PC-3 (cell line): ENCODE results near the gene EAF1. TPM values are rescaled to one million over a fixed set of nuclear protein-coding genes. Genes with fewer than 3 reads are reported as not detected.

Experiments
- ATAC-seq: fragments of 200-7000 bp; cut with Tn5 transposase; 2 replicates; pipeline ENCODE4 v1.9.1; 2020; ENCODE audit warnings: mild to moderate bottlenecking, moderate library complexity
- BruUV-seq: library from RNA; stranded (reverse); fragments of 400-500 nt; replicated peaks from 2 replicates; lab custom pipeline; 2021; lab: Mats Ljungman, UMichigan
- CTCF ChIA-PET: fragments of 300-600 bp; sonication (Branson Sonifier 250); formaldehyde crosslinking; loops from one replicate; lab custom pipeline; 2022; ENCODE audit warnings: antibody characterized with exemption; lab: Charles Lee
- POLR2A ChIA-PET: fragments of 300-600 bp; sonication (Branson Sonifier 250); formaldehyde crosslinking; loops from one replicate; lab custom pipeline; 2022; ENCODE audit warnings: antibody characterized with exemption; ENCODE audit not compliant: unreplicated experiment; lab: Charles Lee
- DNase-seq: peaks from one replicate; pipeline ENCODE4 v3.0.0-alpha.2; 2015
- H2AFZ ChIP-seq: fragments of 300-600 bp; sonication (generic); 2 replicates; pipeline ENCODE4 v1.6.0; 2016; ENCODE audit warnings: antibody characterized with exemption, low read length
- H3F3A ChIP-seq: fragments of 300-600 bp; sonication (generic); one replicate; pipeline ENCODE4 v1.6.0; 2017; ENCODE audit warnings: antibody characterized with exemption, low read length, control low read depth, mild to moderate bottlenecking; ENCODE audit not compliant: unreplicated experiment
- H3K27ac ChIP-seq: fragments of 300-600 bp; sonication (generic); 2 replicates; pipeline ENCODE4 v1.5.1; 2016; ENCODE audit warnings: mild to moderate bottlenecking, low read length
- H3K27me3 ChIP-seq: fragments of 300-600 bp; sonication (generic); 2 replicates; pipeline ENCODE4 v1.6.1; 2016; ENCODE audit warnings: low read length, mixed read lengths
- H3K36me3 ChIP-seq: fragments of 300-600 bp; sonication (generic); 2 replicates; pipeline ENCODE4 v1.6.1; 2016; ENCODE audit warnings: low read depth, mixed run types, low read length, mixed read lengths
- H3K4me1 ChIP-seq: fragments of 300-600 bp; sonication (generic); 2 replicates; pipeline ENCODE4 v1.5.1; 2016; ENCODE audit warnings: low read length; ENCODE audit not compliant: insufficient read depth
- H3K4me2 ChIP-seq: fragments of 300-600 bp; sonication (generic); 2 replicates; pipeline ENCODE4 v1.6.0; 2016; ENCODE audit warnings: low read length
- H3K4me3 ChIP-seq: fragments of 300-600 bp; sonication (generic); 2 replicates; pipeline ENCODE4 v1.5.1; 2016; ENCODE audit warnings: mild to moderate bottlenecking, low read length, mixed read lengths
- H3K79me2 ChIP-seq: fragments of 300-600 bp; sonication (generic); 2 replicates; pipeline ENCODE4 v1.6.1; 2017; ENCODE audit warnings: low read length, mixed read lengths
- H3K9ac ChIP-seq: fragments of 300-600 bp; sonication (generic); 2 replicates; pipeline ENCODE4 v1.6.0; 2016; ENCODE audit warnings: mild to moderate bottlenecking, low read length
- H3K9me2 ChIP-seq: fragments of 300-600 bp; sonication (generic); replicated peaks from 2 replicates; pipeline ENCODE4 v1.6.1; 2016; ENCODE audit warnings: mixed run types, low read length, mixed read lengths
- H3K9me3 ChIP-seq: fragments of 300-600 bp; sonication (generic); 2 replicates; pipeline ENCODE4 v1.6.1; 2016; ENCODE audit warnings: low read length, mixed read lengths
- H4K20me1 ChIP-seq: fragments of 300-600 bp; sonication (generic); 2 replicates; pipeline ENCODE4 v1.6.1; 2016; ENCODE audit warnings: low read length, mixed read lengths
- EZH2 ChIP-seq: fragments of 300-600 bp; sonication (generic); IDR thresholded peaks from one replicate; pipeline ENCODE4 v1.6.1; 2017; ENCODE audit warnings: antibody characterized with exemption, mild to moderate bottlenecking, low read length; ENCODE audit not compliant: unreplicated experiment
- EZH2phosphoT487 ChIP-seq: fragments of 300-600 bp; sonication (generic); IDR thresholded peaks from 2 replicates; pipeline ENCODE4 v1.6.1; 2018; ENCODE audit warnings: mild to moderate bottlenecking, antibody characterized with exemption, low read length, borderline replicate concordance
- intact Hi-C: fragments of 100-400 bp; cut with micrococcal nuclease; formaldehyde crosslinking; loops from 2 replicates; pipeline ENCODE4 v1.9.0; 2023
- total RNA-seq: library from RNA; depleted of rRNA; stranded (reverse); fragments of >200 nt; gene quantifications from 2 replicates; pipeline ENCODE4 v1.2.3, GENCODE V29; 2014
- TF ChIP-seq, protein P1 (sequence below): fragments of 300-600 bp; sonication (generic); conservative IDR thresholded peaks from 2 replicates; pipeline ENCODE4 v1.5.1; 2017; ENCODE audit warnings: antibody characterized with exemption, low read depth, mild to moderate bottlenecking, low read length

The EAF1 gene
- total RNA-seq, 1 experiment from 2014 or later, result 35.3 TPM

DNA sequence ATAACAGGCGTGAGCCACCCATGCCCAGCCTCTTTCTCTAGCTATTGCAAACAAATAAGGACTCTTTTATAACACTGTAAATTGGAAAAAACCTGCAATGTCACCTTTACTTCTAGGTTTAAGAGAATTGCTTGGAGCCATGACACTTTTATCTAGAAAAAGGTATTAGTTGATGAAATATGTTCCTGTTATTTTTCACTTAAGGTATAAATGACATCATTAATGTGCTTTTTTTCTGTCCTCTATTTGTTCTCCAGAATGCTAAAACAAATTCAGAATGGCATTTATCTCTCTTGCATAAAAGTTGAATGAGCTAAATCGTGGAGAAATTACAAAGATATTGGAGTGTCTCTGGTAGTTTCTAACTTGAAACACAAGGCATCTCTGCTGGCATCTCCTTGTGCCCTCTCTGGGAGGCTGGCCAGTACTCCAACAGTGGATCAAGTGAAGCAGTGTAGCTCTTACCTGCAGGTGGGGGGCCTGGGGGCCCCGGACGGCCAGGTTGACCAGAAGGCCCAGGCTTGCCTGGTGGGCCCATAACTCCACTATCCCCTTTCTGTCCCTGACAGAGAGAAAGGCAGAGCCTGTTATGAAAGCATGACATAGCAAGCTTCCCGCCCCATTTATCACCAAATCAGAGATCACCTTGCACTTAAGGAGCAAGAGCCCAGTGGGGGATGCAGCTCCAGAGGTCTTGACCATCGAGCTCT, 38.6 kb downstream of the EAF1 start:
- no peak overlapping the region for H3K27ac ChIP-seq
- H3K27me3 ChIP-seq, result no peaks in the 10 kb centered on the region
- no peaks in the 10 kb centered on the region for H3F3A ChIP-seq
- no TSS peak for BruUV-seq
- H3K4me3 ChIP-seq, result no peak overlapping the region
- H3K4me2 ChIP-seq, result no peak overlapping the region
- peaks cover 3% of the 10 kb centered on the region; the same call in 1 of the 2 replicates for H3K9me2 ChIP-seq
- ATAC-seq, result no peak
- CTCF ChIA-PET, result no interaction called here
- H3K9ac ChIP-seq, result no peak overlapping the region
- H4K20me1 ChIP-seq, result no peaks in the 10 kb centered on the region
- no peak for DNase-seq
- POLR2A ChIA-PET, result no interaction called here
- no peak for TF ChIP-seq EZH2phosphoT487
- TF ChIP-seq EZH2, result no peak
- TF ChIP-seq, protein P1, sequence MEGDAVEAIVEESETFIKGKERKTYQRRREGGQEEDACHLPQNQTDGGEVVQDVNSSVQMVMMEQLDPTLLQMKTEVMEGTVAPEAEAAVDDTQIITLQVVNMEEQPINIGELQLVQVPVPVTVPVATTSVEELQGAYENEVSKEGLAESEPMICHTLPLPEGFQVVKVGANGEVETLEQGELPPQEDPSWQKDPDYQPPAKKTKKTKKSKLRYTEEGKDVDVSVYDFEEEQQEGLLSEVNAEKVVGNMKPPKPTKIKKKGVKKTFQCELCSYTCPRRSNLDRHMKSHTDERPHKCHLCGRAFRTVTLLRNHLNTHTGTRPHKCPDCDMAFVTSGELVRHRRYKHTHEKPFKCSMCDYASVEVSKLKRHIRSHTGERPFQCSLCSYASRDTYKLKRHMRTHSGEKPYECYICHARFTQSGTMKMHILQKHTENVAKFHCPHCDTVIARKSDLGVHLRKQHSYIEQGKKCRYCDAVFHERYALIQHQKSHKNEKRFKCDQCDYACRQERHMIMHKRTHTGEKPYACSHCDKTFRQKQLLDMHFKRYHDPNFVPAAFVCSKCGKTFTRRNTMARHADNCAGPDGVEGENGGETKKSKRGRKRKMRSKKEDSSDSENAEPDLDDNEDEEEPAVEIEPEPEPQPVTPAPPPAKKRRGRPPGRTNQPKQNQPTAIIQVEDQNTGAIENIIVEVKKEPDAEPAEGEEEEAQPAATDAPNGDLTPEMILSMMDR, result no peak
- no peaks in the 10 kb centered on the region for H3K9me3 ChIP-seq
- no peaks in the 10 kb centered on the region for H3K36me3 ChIP-seq
- H2AFZ ChIP-seq, result no peak overlapping the region
- intact Hi-C loops, result no loop called here
- no peaks in the 10 kb centered on the region for H3K4me1 ChIP-seq
- no peaks in the 10 kb centered on the region for H3K79me2 ChIP-seq

DNA sequence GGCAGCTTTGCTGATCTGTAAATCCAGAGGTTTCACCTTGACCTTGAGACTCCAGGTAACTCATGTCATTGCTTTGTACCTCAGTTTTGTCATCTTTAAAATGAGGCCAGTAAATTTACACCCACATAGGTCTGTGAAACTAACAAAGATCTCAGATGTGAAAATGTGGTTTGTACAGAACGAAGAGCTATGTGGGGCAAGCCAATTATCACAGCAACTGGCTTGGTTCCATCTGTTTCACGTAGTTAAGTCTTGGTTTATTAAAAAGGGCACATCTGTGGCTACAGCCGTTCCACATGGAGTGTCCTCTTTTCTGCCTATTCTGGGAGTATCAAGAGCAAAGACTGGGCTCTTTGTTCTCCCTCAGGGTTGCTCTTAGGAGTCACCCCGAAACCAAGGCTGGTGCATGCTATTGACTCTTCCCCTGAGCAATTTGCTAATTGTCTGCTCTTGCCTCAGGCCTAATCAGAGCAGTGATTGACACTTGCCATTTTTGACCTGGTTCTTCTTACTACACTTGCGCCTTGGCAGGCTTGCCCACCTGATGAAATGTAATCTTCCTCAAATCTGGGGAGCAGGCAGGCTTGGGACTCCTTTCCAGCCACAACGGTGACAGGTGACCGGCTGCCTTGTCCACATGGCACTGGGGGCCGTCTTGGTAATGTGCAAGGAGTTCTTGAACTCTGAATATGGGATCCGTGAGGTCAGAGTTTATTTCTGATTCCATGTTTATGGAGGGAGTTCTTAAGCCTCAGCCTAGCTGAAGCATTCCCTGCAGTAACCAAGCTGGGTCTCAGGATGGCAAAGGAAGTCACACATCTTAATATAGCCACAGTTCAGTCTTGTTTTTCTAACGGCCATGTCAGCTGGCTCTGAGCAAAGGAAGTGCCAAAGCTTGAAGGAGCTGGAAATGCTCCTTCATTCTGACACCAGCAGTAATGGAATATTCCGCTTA, 40.1 kb downstream of the EAF1 start:
- H3K4me2 ChIP-seq, result no peak overlapping the region
- peaks cover 3% of the 10 kb centered on the region; the same call in 1 of the 2 replicates for H3K9me2 ChIP-seq
- POLR2A ChIA-PET, result no interaction called here
- CTCF ChIA-PET, result no interaction called here
- H3K27ac ChIP-seq, result no peak overlapping the region
- H2AFZ ChIP-seq, result no peak overlapping the region
- H3K9me3 ChIP-seq, result no peaks in the 10 kb centered on the region
- BruUV-seq, result no TSS peak
- no peak overlapping the region for H3K4me3 ChIP-seq
- no peak overlapping the region for H3K9ac ChIP-seq
- TF ChIP-seq, protein P1, result no peak
- TF ChIP-seq EZH2phosphoT487, result no peak
- TF ChIP-seq EZH2, result no peak
- no peak for DNase-seq
- no peaks in the 10 kb centered on the region for H3K4me1 ChIP-seq
- no peaks in the 10 kb centered on the region for H3K27me3 ChIP-seq
- no peaks in the 10 kb centered on the region for H3K79me2 ChIP-seq
- ATAC-seq, result no peak
- intact Hi-C loops, result no loop called here
- no peaks in the 10 kb centered on the region for H4K20me1 ChIP-seq
- H3F3A ChIP-seq, result no peaks in the 10 kb centered on the region
- H3K36me3 ChIP-seq, result no peaks in the 10 kb centered on the region
